HG02852 (cell line): ENCODE data around the gene MIAT.
"Not testable (repeated sequence)": the region's sequence is repeated elsewhere in the genome, so short reads cannot be mapped to it uniquely, and the experiment has no call there.

Experiments used
- ATAC-seq: cut with Tn5 transposase; IDR thresholded peaks from one replicate; pipeline ENCODE4 v1.9.1; 2021; ENCODE audit warnings: mild to moderate bottlenecking, moderate library complexity; ENCODE audit not compliant: unreplicated experiment

MIAT gene

GRCh38 chr22:26691377-26691716 is 34.0 kb downstream of the MIAT start:
- ATAC-seq = no peak

- ATAC-seq = no peak
Observed at GRCh38 chr22:26692215-26692614, 34.8 kb downstream of the MIAT start.

GRCh38 chr22:26697151-26697550 is 39.8 kb downstream of the MIAT start:
- ATAC-seq = no peak

GRCh38 chr22:26700462-26700861 is 43.1 kb downstream of the MIAT start:
- ATAC-seq = no peak

GRCh38 chr22:26700886-26701285 is 43.5 kb downstream of the MIAT start:
- ATAC-seq = no peak

GRCh38 chr22:26701323-26701722 is 43.9 kb downstream of the MIAT start:
- ATAC-seq = no peak

- no peak for ATAC-seq
Observed at GRCh38 chr22:26702906-26703830, 45.8 kb downstream of the MIAT start.

- not testable (repeated sequence) for ATAC-seq
Observed at GRCh38 chr22:26705379-26705778, 48.0 kb downstream of the MIAT start.

- no peak for ATAC-seq
Observed at GRCh38 chr22:26707090-26707489, 49.7 kb downstream of the MIAT start.

GRCh38 chr22:26707581-26707980 is 50.2 kb downstream of the MIAT start:
- no peak for ATAC-seq

GRCh38 chr22:26708256-26709009 is 51.0 kb downstream of the MIAT start:
- no peak for ATAC-seq

- no peak for ATAC-seq
Observed at GRCh38 chr22:26709617-26710390, 52.4 kb downstream of the MIAT start.

GRCh38 chr22:26711205-26711963 is 54.0 kb downstream of the MIAT start:
- ATAC-seq = no peak

GRCh38 chr22:26712158-26712557 is 54.8 kb downstream of the MIAT start:
- ATAC-seq = no peak

- ATAC-seq = no peak
Observed at GRCh38 chr22:26713823-26714449, 56.5 kb downstream of the MIAT start.

- ATAC-seq = no peak
Observed at GRCh38 chr22:26714971-26715370, 57.6 kb downstream of the MIAT start.

GRCh38 chr22:26715392-26715936 is 58.1 kb downstream of the MIAT start:
- ATAC-seq = no peak

- ATAC-seq = no peak
Observed at GRCh38 chr22:26718488-26718887, 61.1 kb downstream of the MIAT start.

- no peak for ATAC-seq
Observed at GRCh38 chr22:26718905-26719304, 61.5 kb downstream of the MIAT start.

GRCh38 chr22:26722159-26722558 is 64.8 kb downstream of the MIAT start:
- ATAC-seq = no peak
